Progenitor cell of endocrine pancreas (in vitro differentiated cells): ENCODE results near the gene GLCE. TPM values are rescaled to one million over a fixed set of nuclear protein-coding genes. Genes with fewer than 3 reads are reported as not detected.
A peak's percentile ranks its signal among the peaks of the same experiment; 100 is the strongest.

ENCODE experiments used
- DNase-seq: peaks from one replicate; pipeline ENCODE4 v3.0.0; 2021; ENCODE audit warnings: low spot score; ENCODE audit not compliant: unreplicated experiment
- H3K27ac Mint-ChIP-seq: 2 replicates; pipeline ENCODE4 v1.8.0; 2021; ENCODE audit warnings: mild to moderate bottlenecking, moderate library complexity, mixed read lengths
- H3K27me3 Mint-ChIP-seq: 2 replicates; pipeline ENCODE4 v1.8.0; 2021; ENCODE audit warnings: mixed read lengths
- H3K36me3 Mint-ChIP-seq: 2 replicates; pipeline ENCODE4 v1.8.0; 2022; ENCODE audit warnings: mixed read lengths; ENCODE audit not compliant: insufficient read depth
- H3K4me1 Mint-ChIP-seq: 2 replicates; pipeline ENCODE4 v1.8.0; 2021; ENCODE audit warnings: low read depth, mixed read lengths
- H3K4me3 Mint-ChIP-seq: 2 replicates; pipeline ENCODE4 v1.8.0; 2021; ENCODE audit warnings: low read depth, mild to moderate bottlenecking, moderate library complexity, mixed read lengths
- H3K9me3 Mint-ChIP-seq: 2 replicates; pipeline ENCODE4 v1.8.0; 2021; ENCODE audit warnings: low read depth, mixed read lengths
- CTCF ChIP-seq: fragments of 200-600 bp; sonication (generic); IDR thresholded peaks from one replicate; pipeline ENCODE4 v1.5.0; 2021; ENCODE audit warnings: antibody characterized with exemption, mild to moderate bottlenecking; ENCODE audit not compliant: unreplicated experiment
- total RNA-seq: library from RNA; stranded (reverse); gene quantifications from 2 replicates; pipeline ENCODE4 v1.2.1, GENCODE V29; 2021

Gene GLCE
- total RNA-seq, 1 donor from 2014 or later, result 18.0 TPM

DNA sequence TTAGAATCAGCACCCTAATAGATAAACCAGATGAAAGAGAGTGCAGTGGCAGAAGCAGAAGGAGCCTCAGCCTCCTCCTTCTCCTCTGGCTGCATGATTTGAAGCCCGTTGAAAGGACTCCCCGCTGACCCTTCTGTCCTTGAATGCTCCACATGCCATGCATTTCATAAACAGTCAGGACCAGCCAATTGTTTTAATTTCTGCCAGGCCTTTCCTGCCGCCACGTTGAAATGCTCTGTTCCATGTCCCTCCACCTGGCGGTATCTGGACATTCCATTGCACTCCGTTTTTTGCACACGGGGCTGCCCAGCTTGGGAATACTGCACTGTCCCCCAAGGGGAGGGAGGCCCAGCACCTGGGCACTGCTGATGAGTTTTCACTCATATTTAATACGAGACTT is 35.2 kb upstream of the GLCE start:
- Mint-ChIP-seq H3K9me3 (no peaks in the 10 kb centered on the region), H3K27ac (no peak overlapping the region), H3K36me3 (no peaks in the 10 kb centered on the region), H3K4me3 (no peak overlapping the region), H3K27me3 (peaks cover 2% of the 10 kb centered on the region), H3K4me1 (peaks cover 2% of the 10 kb centered on the region)
- no peak for DNase-seq
- no peak for TF ChIP-seq CTCF

GRCh38 chr15:69126054-69126469 is 34.4 kb upstream of the GLCE start:
- no peaks in the 10 kb centered on the region for H3K36me3 Mint-ChIP-seq
- no peak overlapping the region for H3K27ac Mint-ChIP-seq
- no peak for TF ChIP-seq CTCF
- H3K4me1 Mint-ChIP-seq, result peaks cover 5% of the 10 kb centered on the region
- H3K27me3 Mint-ChIP-seq, result no peaks in the 10 kb centered on the region
- DNase-seq, result no peak
- no peaks in the 10 kb centered on the region for H3K9me3 Mint-ChIP-seq
- H3K4me3 Mint-ChIP-seq, result no peak overlapping the region

DNA sequence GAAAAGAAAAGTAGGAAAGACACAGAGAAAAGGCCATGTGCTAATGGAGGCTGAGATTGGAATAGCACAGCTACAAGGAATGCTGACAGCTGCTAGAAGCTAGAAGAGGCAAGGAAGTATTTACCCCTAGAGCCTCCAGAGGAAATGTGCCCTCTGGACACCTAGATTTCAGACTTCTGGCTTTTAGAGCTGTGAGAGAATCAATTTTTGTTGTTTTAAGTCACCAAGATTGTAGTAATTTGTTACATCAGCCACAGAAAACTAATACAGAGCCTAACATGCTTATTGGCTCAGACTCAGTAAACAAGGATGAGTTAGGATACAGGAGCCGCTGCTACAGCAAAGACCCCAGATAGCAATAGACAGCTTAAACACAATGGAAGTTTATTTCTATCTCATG is 33.1 kb upstream of the GLCE start:
- no peaks in the 10 kb centered on the region for H3K9me3 Mint-ChIP-seq

DNA sequence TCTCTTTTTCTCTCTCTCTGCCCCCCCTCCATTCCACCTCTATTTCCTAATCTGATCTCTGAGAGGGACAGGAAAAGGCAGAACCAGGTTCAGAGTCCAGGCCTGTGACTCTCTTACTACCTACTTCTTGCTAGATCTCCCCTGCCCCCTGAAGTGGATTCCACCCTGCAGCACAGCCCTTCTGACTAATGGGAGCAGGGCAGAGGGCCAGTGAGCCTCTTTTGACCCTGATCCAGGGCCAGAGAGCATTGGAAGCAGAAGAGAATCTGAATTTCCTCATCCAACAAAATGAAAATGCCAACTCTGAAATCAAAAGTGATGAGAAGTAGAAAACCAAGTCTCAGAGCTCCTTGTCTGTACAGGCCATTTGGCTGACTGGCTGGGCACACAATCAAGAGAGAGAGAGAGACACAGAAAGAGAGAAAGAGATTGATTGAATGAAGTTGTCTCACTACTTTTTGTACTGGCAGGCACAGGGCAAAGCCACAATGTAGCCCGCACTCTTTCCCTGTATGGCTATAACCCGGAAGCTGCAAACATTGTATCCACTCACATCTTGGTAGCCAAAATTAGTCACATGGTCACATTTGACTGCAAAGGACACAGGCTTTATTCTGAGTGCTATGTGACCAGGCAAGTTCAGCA is 31.6 kb upstream of the GLCE start:
- Mint-ChIP-seq H3K4me3 (no peak overlapping the region), H3K4me1 (peaks cover 13% of the 10 kb centered on the region), H3K36me3 (no peaks in the 10 kb centered on the region), H3K27me3 (no peaks in the 10 kb centered on the region), H3K27ac (no peak overlapping the region), H3K9me3 (no peaks in the 10 kb centered on the region)
- no peak for TF ChIP-seq CTCF
- DNase-seq, result no peak

More for the DNA sequence above, 33.1 kb upstream of the GLCE start:
- Mint-ChIP-seq H3K27me3 (no peaks in the 10 kb centered on the region), H3K36me3 (no peaks in the 10 kb centered on the region), H3K27ac (no peak overlapping the region), H3K4me1 (peaks cover 12% of the 10 kb centered on the region), H3K4me3 (no peak overlapping the region)
- DNase-seq, result no peak
- TF ChIP-seq CTCF, result no peak

DNA sequence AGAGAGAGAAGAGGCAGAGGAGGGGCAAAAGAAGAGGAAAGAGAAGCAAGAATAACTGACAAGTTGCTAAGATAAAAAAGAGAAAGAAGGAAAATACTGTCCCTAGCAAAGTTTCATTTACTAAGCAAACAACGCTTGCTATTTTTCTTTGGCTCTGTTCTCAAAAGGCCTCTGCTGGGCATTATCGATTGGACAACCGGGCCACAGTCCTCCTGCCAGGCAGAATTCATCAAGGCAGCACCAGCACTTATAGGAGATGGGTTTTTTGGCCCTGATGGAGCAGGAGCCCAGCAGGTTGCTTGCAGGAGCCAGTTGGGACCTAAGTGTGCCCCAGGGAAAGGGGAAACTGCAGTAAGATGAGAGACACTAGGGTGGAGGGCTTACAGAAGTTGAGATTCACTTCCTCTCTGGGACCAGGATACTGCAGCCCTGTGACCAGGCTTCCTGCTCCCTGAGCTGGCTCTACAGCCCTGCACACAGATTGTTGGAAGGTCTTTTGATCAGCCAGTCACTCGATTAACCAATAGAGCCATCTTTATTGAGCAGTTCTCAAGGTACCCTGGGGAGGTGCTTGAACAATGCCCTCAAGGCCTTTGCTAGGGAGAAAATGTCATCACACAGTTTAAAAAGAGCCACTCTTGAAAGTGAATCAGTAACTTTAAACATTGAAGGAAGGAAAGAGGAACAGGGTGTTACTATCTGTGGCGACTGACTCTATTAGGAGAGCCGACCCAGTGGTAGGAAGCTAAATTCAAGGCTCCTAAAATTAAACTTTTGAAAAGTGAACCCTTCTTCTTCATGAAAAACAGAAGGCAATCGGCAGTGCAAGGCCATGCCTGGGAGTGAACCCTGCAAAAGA is 28.8 kb upstream of the GLCE start:
- Mint-ChIP-seq H3K4me3 (no peak overlapping the region), H3K9me3 (no peaks in the 10 kb centered on the region), H3K27me3 (peaks cover 9% of the 10 kb centered on the region), H3K4me1 (peaks cover 11% of the 10 kb centered on the region), H3K36me3 (no peaks in the 10 kb centered on the region), H3K27ac (peak overlapping the region; percentile 45)
- no peak for DNase-seq
- no peak for TF ChIP-seq CTCF
